Keratinocyte (primary cell): Measurements from ENCODE around the gene LRRN3. TPM values are rescaled to one million over a fixed set of nuclear protein-coding genes. Genes with fewer than 3 reads are reported as not detected.

Experiments
- DNase-seq: peaks from one replicate; pipeline ENCODE4 v3.0.0-alpha.2; 2011; ENCODE audit warnings: low read depth, missing footprints, low spot score
- FAIRE-seq: peaks from 2 replicates; lab custom pipeline; 2011; peaks lifted over from hg19 to GRCh38; lab: Jason Lieb, UNC
- H2AFZ ChIP-seq: 2 replicates; pipeline ENCODE4 v1.6.0; 2012; ENCODE audit warnings: low read length, control low read depth, inconsistent platforms; ENCODE audit not compliant: control insufficient read depth
- H3K27ac ChIP-seq: 2 replicates; pipeline ENCODE4 v1.5.1; 2011; ENCODE audit warnings: low read length; ENCODE audit not compliant: control insufficient read depth, insufficient read depth
- H3K27me3 ChIP-seq: 3 replicates; pipeline ENCODE4 v1.6.0; 2011; ENCODE audit warnings: low read length; ENCODE audit not compliant: control insufficient read depth, insufficient read depth; ENCODE audit errors: extremely low read depth
- H3K36me3 ChIP-seq, 2 experiments: 2 replicates in 1 of 2; 3 replicates in 1 of 2; pipeline ENCODE4 v1.5.1; 2011; ENCODE audit warnings: low read length in 2 of 2, mild to moderate bottlenecking in 1 of 2; ENCODE audit not compliant: control insufficient read depth in 2 of 2, insufficient read depth in 2 of 2; ENCODE audit errors: extremely low read depth in 1 of 2
- H3K4me1 ChIP-seq: 3 replicates; pipeline ENCODE4 v1.5.1; 2011; ENCODE audit warnings: low read length; ENCODE audit not compliant: control insufficient read depth, insufficient read depth; ENCODE audit errors: extremely low read depth
- H3K4me2 ChIP-seq: 3 replicates; pipeline ENCODE4 v1.6.0; 2011; ENCODE audit warnings: low read depth, low read length; ENCODE audit not compliant: control insufficient read depth, insufficient read depth; ENCODE audit errors: extremely low read depth
- H3K4me3 ChIP-seq, 3 experiments: fragments of 200-600 bp in 1 of 3; sonication (generic) in 1 of 3; 2 replicates in 2 of 3; 3 replicates in 1 of 3; pipeline ENCODE4 v1.5.1; 2011 to 2016; ENCODE audit warnings: low read length in 3 of 3, mild to moderate bottlenecking in 3 of 3, control low read depth in 2 of 3, inconsistent platforms in 1 of 3, low read depth in 1 of 3, mixed read lengths in 1 of 3, mixed run types in 1 of 3, moderate library complexity in 1 of 3; ENCODE audit not compliant: control insufficient read depth in 2 of 3, insufficient read depth in 2 of 3; ENCODE audit errors: extremely low read depth in 1 of 3
- H3K79me2 ChIP-seq: 2 replicates; pipeline ENCODE4 v1.6.0; 2012; ENCODE audit warnings: low read length; ENCODE audit not compliant: control insufficient read depth, insufficient read depth
- H3K9ac ChIP-seq: 3 replicates; pipeline ENCODE4 v1.6.0; 2011; ENCODE audit warnings: low read length; ENCODE audit not compliant: control insufficient read depth, insufficient read depth; ENCODE audit errors: extremely low read depth
- H3K9me1 ChIP-seq: 3 replicates; pipeline ENCODE4 v1.6.0; 2011; ENCODE audit warnings: low read length; ENCODE audit not compliant: control insufficient read depth, insufficient read depth; ENCODE audit errors: extremely low read depth
- H3K9me3 ChIP-seq: 2 replicates; pipeline ENCODE4 v1.5.1; 2012; ENCODE audit warnings: low read depth, low read length; ENCODE audit not compliant: control insufficient read depth
- H4K20me1 ChIP-seq: 3 replicates; pipeline ENCODE4 v1.6.0; 2011; ENCODE audit warnings: low read length; ENCODE audit not compliant: control insufficient read depth, insufficient read depth; ENCODE audit errors: extremely low read depth
- EZH2 ChIP-seq: IDR thresholded peaks from one replicate; pipeline ENCODE4 v1.6.1; 2012; ENCODE audit warnings: inconsistent platforms, mild to moderate bottlenecking, low read length, moderate library complexity
- dilution Hi-C: fragments of 300-500 bp; cut with MboI; formaldehyde crosslinking; loops from one replicate; pipeline ENCODE4 v1.7.0; 2020; ENCODE audit warnings: low sequenced_read_pairs; ENCODE audit not compliant: extremely low pct_ligation_motif_present
- polyA plus RNA-seq, 5 experiments: library from polyadenylated mRNA; depleted of rRNA in 3 of 5; stranded (reverse) in 3 of 5; stranded (forward) in 1 of 5; unstranded in 1 of 5; fragments of >200 nt; gene quantifications; 1 replicate in 1 of 5; 2 replicates in 3 of 5; 3 replicates in 1 of 5; pipeline versions ENCODE4 v1.2.1 to v1.2.3, GENCODE V29; 2011 to 2012; ENCODE audit warnings: missing spikeins in 2 of 5, low read depth in 1 of 5, low replicate concordance in 1 of 5
- TF ChIP-seq, protein P1 (sequence below), 3 experiments: IDR thresholded peaks in 1 of 3; conservative IDR thresholded peaks in 1 of 3; optimal IDR thresholded peaks in 1 of 3; 2 replicates in 2 of 3; 3 replicates in 1 of 3; pipeline versions ENCODE3 to v1.5.1; 2011; ENCODE audit warnings: low read length in 3 of 3, mild to moderate bottlenecking in 3 of 3, moderate library complexity in 2 of 3, control low read depth in 1 of 3, inconsistent platforms in 1 of 3; ENCODE audit not compliant: insufficient read depth in 2 of 3; ENCODE audit errors: extremely low read depth in 1 of 3

Gene LRRN3
- polyA plus RNA-seq, 1 donor (not counting 4 experiments of a cell fraction or from before 2014, with no cell fraction given) = not detected

- H3K36me3 ChIP-seq = no peaks in the 10 kb centered on the region
- no peaks in the 10 kb centered on the region for H4K20me1 ChIP-seq
- no peaks in the 10 kb centered on the region for H3K4me1 ChIP-seq
- TF ChIP-seq, protein P1, sequence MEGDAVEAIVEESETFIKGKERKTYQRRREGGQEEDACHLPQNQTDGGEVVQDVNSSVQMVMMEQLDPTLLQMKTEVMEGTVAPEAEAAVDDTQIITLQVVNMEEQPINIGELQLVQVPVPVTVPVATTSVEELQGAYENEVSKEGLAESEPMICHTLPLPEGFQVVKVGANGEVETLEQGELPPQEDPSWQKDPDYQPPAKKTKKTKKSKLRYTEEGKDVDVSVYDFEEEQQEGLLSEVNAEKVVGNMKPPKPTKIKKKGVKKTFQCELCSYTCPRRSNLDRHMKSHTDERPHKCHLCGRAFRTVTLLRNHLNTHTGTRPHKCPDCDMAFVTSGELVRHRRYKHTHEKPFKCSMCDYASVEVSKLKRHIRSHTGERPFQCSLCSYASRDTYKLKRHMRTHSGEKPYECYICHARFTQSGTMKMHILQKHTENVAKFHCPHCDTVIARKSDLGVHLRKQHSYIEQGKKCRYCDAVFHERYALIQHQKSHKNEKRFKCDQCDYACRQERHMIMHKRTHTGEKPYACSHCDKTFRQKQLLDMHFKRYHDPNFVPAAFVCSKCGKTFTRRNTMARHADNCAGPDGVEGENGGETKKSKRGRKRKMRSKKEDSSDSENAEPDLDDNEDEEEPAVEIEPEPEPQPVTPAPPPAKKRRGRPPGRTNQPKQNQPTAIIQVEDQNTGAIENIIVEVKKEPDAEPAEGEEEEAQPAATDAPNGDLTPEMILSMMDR (optimal IDR thresholded peaks at IDR 0.05 in 1 of 3, IDR thresholded peaks at IDR 0.05 in 1 of 3, conservative IDR thresholded peaks at IDR 0.05 in 1 of 3; ENCODE audit: extremely low read depth in 1 of 3, insufficient read depth in 2 of 3, low read length in 3 of 3) = no peak
- FAIRE-seq (no peak), DNase-seq (no peak)
- no peaks in the 10 kb centered on the region for H3K79me2 ChIP-seq
- H3K4me2 ChIP-seq = no peak overlapping the region
- no peaks in the 10 kb centered on the region for H3K27me3 ChIP-seq
- no peak overlapping the region for H2AFZ ChIP-seq
- H3K27ac ChIP-seq = no peak overlapping the region
- H3K4me3 ChIP-seq = no peak overlapping the region
- no peaks in the 10 kb centered on the region for H3K9me3 ChIP-seq
- H3K9ac ChIP-seq = no peak overlapping the region
- no peaks in the 10 kb centered on the region for H3K9me1 ChIP-seq
- dilution Hi-C loops = no loop called here
These were observed 849 bp downstream of the LRRN3 start for GRCh38 chr7:111091593-111092358.

- H3K9me1 ChIP-seq = no peaks in the 10 kb centered on the region
- H3K9ac ChIP-seq = no peak overlapping the region
- H3K79me2 ChIP-seq = no peaks in the 10 kb centered on the region
- dilution Hi-C loops = no loop called here
- H3K9me3 ChIP-seq = no peaks in the 10 kb centered on the region
- no peaks in the 10 kb centered on the region for H3K4me1 ChIP-seq
- no peak overlapping the region for H3K4me3 ChIP-seq
- no peaks in the 10 kb centered on the region for H3K36me3 ChIP-seq
- H3K4me2 ChIP-seq = no peak overlapping the region
- no peaks in the 10 kb centered on the region for H4K20me1 ChIP-seq
- H2AFZ ChIP-seq = no peak overlapping the region
- H3K27me3 ChIP-seq = no peaks in the 10 kb centered on the region
- FAIRE-seq = no peak
- no peak for DNase-seq
- no peak overlapping the region for H3K27ac ChIP-seq
- no peak for TF ChIP-seq EZH2
These were observed 1.7 kb downstream of the LRRN3 start for GRCh38 chr7:111092406-111093236.
